Measurements from ENCODE around the gene UAP1.

Gene UAP1

GRCh38 chr1:162619076-162619475 is 57.6 kb downstream of the UAP1 start:
- DNase-seq = no peak

DNA sequence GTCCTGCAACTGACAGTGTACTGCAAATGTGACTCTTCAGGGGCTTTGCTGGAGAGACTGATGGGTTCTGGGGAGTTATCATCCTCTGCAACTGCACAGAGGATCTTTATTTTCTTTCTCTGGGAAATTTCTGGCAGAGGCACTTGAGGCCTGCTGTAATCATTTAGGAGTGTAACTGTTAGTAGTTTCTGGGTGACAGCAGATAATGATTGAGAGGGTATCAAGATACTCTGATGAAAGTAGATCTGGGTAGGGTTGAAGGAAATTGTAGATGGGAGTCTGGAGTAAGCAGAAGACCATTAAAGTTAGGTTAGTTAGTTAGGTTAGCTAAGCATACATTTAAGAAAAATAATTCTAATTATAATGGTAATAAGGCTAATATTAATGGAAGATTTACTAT is 59.7 kb downstream of the UAP1 start:
- no peak for DNase-seq

- DNase-seq = no peak
Observed at GRCh38 chr1:162625679-162626078, 64.2 kb downstream of the UAP1 start.

GRCh38 chr1:162626094-162626493 is 64.6 kb downstream of the UAP1 start:
- DNase-seq = no peak

GRCh38 chr1:162626761-162627160 is 65.2 kb downstream of the UAP1 start:
- no peak for DNase-seq

- DNase-seq = no peak
Observed at GRCh38 chr1:162627662-162628296, 66.3 kb downstream of the UAP1 start.

DNA sequence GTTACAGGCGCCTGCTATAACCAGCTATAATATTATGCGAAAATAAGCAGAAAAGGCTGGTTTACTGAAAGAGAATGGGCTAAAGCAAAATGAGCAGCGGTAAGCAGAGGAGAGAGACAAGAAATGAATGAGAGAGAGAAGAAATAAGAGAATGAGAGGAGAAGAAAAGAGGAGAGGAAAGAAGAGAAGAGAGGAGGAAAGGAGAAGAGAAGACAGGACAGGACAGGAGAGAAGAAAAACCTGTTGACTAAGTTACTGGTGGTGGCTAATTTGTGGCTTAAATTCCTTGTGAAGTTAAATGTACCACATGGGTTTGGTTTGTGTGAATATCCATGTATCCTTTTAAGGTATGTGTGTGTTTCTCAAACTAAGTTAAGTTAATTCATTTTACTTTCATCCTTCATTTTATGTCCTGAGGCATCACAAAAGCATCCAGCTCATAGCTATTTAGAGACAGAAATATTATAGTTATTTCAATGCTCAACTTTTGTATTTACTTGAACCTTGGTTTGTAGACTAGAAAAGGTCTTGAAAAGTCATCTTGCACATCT is 67.6 kb downstream of the UAP1 start:
- no peak for DNase-seq

- DNase-seq = no peak
Observed at GRCh38 chr1:162629651-162630050, 68.1 kb downstream of the UAP1 start.

- no peak for DNase-seq
Observed at GRCh38 chr1:162631546-162632191, 70.1 kb downstream of the UAP1 start.

GRCh38 chr1:162632217-162632666 is 70.7 kb downstream of the UAP1 start, which contains the start of gene DDR2:
TSS of gene DDR2 (plus strand) at chr1:162632464. CDS start at chr1:162719064, 86,600 bp downstream.
- DNase-seq = no peak

DNA sequence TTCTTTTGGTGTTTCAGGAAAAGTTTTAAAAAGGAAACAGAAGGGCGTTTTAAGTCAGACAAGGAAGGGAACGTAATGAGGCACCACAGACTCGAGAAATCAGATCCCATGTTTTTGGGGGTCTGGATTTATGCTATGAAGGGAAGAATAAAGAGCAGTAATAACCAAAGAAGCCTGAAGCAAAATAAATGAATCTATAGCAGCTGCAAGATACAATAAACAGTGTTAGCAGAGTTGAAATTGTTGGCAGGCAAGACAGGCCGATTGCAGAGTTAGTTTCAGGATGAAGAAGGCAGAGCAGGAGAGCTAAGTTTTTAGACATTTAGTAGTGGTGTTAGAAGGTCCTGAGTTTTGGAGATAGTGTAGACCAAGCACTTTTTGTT is 71.2 kb downstream of the UAP1 start:
- no peak for DNase-seq

DNA sequence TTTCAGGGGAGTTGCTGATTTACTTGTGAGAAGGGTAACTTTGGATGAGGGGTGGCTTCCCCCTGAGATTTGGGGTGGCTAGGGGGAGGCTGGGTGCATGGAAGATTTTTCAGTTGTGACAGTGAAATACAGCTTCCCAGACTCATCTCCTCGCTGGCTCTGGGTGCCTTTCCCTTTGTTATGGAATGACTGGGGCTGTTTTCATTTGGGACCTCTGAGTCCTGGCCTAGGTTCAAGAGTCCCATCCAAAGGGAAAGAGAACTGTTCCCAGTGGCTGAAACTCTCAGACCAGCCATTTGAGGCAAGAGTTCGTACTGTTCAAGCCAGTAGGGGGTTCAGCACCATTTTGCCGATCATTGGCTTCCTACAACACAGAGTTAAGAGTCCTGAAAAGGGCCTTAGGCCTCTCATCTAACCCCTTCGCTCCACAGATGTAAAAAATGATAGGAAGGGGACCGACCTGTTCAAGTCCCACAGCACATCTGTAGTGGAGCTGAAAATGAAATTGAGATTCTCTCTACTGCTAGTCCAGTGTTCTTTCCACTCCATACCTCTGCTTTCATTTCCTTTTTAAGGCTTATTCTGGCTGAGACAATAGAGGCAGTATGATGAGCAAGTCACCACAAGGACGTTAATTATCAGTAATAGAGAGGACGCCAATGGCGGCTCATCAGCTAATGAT is 71.7 kb downstream of the UAP1 start:
- DNase-seq = no peak

GRCh38 chr1:162635418-162635817 is 73.9 kb downstream of the UAP1 start:
- no peak for DNase-seq

DNA sequence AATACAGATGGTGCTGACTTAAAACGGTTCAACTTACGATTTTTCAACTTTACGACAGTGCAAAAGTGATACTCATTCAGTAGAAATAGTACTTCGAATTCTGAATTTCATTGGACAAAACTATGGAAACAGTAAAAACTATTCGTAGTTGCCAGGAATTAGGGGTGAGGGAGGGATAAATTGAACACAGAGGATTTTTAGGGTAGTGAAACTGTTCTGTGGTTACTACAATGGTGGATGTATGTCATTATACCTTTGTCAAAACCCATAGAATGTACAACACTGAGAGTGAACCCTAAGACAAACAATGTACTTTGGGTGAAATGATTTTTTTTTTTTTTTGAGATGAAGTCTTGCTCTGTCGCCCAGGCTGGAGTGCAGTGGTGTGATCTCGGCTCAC is 78.2 kb downstream of the UAP1 start:
- no peak for DNase-seq

- DNase-seq = no peak
Observed at GRCh38 chr1:162641114-162641513, 79.6 kb downstream of the UAP1 start.

- no peak for DNase-seq
Observed at GRCh38 chr1:162644986-162645314, 83.4 kb downstream of the UAP1 start.

DNA sequence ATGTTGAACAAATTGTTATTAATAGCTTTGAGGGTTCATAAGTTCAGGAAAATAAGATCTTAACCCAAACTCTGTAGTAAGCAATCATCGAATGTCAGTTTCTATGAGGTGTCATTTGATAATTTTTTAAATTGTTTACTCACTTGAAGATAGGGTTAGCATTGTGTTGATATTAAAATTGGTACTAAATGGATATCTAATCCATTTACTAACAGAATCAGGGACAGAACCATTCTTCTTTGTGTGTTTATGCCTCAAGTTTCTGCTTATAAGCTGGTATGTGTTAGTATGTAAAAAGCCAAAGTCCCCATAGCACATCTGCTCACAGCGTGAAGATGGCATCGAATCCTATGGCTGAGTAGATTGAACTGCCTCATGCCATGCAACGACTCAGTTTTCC is 84.1 kb downstream of the UAP1 start:
- no peak for DNase-seq

DNA sequence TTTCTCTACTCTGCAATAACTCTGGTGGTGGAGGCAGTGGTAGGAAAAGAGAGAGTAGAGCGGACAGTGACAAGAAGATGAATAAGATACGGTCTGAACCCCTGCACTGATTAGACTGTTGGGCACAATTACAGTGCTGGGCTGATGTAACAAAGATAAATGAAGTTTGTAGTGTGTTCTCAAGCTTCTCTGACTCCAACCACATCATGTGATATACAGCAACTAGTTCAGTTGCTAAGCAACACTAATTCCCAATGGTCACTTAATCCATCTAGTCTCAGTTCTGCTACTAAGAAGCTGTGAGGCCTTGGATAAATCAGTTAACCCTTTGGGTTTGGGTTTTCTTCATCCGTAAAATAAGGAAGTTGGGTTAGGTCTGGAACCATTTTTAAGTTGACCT is 88.1 kb downstream of the UAP1 start:
- DNase-seq = no peak

Data from stimulated activated CD4-positive, alpha-beta T cell treated with anti-CD3 and anti-CD28 coated beads, Interleukin-4, amount 100 ng/mL, for 1 hour (primary cell).